AG10803 (cell line): Measurements from ENCODE around the gene WFDC2.
A peak's percentile ranks its signal among the peaks of the same experiment; 100 is the strongest.

Experiments
- DNase-seq: peaks from one replicate; pipeline ENCODE4 v3.0.0; 2010; ENCODE audit warnings: low read depth
- H3K4me3 ChIP-seq: 2 replicates; pipeline ENCODE4 v1.5.1; 2011; ENCODE audit warnings: mild to moderate bottlenecking, low read length, control low read depth
- TF ChIP-seq, protein P1 (sequence below): conservative IDR thresholded peaks from 2 replicates; pipeline ENCODE4 v1.5.1; 2011; ENCODE audit warnings: mild to moderate bottlenecking, low read length, control low read depth, inconsistent platforms

The WFDC2 gene

DNA sequence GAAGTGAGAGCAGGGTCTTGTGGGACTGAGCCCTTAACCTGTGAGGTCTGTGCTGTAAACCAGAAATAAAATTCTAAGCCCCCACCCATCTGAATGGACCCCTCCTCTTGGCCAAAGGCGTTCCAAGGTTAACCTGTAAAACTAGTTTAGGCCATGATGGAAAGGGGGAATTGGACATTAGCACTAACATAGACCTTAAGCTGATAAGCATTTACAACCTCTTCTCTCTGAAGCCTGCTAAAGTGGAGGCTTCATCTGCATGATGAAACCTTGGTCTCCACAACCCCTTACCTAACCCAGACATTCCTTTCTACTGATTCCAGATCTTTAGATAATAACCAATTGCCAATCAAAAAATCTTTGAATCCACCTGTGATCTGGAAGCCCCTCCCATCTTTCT lies 27.8 kb upstream of the WFDC2 start:
- no peak overlapping the region for H3K4me3 ChIP-seq
- TF ChIP-seq, protein P1, sequence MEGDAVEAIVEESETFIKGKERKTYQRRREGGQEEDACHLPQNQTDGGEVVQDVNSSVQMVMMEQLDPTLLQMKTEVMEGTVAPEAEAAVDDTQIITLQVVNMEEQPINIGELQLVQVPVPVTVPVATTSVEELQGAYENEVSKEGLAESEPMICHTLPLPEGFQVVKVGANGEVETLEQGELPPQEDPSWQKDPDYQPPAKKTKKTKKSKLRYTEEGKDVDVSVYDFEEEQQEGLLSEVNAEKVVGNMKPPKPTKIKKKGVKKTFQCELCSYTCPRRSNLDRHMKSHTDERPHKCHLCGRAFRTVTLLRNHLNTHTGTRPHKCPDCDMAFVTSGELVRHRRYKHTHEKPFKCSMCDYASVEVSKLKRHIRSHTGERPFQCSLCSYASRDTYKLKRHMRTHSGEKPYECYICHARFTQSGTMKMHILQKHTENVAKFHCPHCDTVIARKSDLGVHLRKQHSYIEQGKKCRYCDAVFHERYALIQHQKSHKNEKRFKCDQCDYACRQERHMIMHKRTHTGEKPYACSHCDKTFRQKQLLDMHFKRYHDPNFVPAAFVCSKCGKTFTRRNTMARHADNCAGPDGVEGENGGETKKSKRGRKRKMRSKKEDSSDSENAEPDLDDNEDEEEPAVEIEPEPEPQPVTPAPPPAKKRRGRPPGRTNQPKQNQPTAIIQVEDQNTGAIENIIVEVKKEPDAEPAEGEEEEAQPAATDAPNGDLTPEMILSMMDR: no peak
- DNase-seq: no peak

DNA sequence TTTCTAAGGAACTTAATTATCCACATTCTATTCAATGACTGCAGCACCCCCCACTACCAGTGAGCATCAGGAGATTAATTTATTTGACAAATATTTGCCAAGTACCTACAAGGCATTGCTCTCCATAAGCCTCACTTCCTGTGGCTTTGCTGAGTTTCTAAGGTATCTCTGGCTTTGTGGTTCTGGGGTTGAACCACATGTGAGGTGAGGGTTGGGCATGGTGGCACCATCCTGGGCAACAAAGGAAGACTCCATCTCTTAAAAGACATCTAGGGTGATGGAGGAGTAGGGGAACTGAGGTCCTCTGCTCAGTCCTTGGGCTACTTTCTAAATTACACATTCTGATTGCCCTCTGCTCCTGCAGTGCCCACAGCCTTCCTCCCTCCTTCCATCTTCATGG lies 25.5 kb upstream of the WFDC2 start:
- DNase-seq: no peak
- TF ChIP-seq, protein P1: no peak
- H3K4me3 ChIP-seq: no peak overlapping the region

DNA sequence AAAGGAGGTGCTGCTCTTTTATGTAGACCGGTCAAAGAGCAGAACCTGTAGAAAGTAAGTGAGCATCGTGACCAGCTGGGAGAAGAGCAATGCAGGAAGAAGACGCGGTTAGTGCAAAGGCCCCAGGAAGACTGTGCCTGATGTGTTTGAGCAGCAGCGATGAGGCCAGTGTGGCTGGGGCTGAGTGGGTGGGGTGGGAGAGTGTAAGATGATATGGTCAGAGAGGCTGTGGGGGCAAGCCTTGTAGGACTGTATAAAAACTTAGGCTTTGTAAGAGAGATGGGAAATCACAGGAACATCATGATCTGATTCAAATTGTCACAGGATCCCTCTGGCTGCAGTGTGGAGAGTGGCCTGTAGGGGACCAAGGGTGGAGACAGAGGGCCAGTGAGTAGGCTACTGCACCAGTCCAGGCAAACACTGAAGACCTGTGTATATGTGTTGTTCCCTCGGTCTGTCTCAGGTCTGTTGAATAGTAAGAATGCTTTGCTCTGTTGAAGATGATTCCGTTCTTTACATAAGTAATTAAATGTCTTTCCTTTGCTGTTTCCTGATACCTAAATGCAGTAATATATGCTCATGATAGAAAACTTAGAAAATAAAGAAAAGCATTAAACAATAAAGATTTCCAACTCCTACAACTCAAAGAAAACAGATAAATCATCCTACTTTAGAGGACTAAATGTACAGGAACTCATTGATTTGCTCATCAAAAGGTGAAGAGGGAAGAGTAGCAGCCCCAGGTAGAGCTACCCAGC lies 23.6 kb upstream of the WFDC2 start:
- TF ChIP-seq, protein P1: peak; percentile 60
- H3K4me3 ChIP-seq: no peak overlapping the region
- DNase-seq: peak; percentile 9

DNA sequence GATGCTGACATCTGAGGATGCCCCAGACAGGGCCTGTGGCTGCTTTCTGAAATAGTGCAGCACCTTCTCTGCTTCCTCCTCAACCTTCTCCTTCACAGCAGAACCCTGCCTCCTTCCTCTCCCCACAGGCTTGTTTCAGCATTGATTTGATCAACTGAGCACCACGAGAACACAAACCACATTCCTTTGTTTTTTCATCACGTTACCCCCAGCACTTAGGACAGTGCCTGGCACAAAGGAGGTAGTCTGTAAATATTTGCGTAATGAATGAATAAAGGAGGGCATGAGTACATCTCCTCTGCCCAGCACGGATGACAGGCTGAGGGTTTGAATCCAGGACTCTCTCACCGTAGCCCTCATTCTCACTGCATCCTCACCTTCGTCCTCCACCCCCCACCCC lies 21.3 kb upstream of the WFDC2 start:
- TF ChIP-seq, protein P1: no peak
- no peak overlapping the region for H3K4me3 ChIP-seq
- no peak for DNase-seq

DNA sequence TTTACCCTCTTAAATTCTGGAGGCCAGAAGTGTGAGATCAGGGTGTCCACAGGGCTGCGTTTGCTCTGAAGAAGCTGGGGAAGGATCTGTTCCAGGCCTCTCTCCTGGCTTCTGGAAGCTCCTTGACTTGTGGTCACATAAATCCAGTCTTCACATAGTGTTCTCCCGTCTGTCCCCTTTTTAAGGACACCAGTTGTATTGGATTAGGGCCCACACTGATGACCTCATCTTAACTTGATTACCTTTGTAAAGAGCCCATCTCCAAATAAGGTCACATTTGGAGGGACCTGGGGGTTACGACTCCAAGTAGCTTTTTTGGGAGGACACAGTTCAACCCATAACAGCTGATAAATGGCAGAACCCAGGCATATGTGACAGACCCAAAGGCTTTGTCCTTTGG lies 20.0 kb upstream of the WFDC2 start:
- TF ChIP-seq, protein P1: no peak
- no peak overlapping the region for H3K4me3 ChIP-seq
- DNase-seq: no peak

DNA sequence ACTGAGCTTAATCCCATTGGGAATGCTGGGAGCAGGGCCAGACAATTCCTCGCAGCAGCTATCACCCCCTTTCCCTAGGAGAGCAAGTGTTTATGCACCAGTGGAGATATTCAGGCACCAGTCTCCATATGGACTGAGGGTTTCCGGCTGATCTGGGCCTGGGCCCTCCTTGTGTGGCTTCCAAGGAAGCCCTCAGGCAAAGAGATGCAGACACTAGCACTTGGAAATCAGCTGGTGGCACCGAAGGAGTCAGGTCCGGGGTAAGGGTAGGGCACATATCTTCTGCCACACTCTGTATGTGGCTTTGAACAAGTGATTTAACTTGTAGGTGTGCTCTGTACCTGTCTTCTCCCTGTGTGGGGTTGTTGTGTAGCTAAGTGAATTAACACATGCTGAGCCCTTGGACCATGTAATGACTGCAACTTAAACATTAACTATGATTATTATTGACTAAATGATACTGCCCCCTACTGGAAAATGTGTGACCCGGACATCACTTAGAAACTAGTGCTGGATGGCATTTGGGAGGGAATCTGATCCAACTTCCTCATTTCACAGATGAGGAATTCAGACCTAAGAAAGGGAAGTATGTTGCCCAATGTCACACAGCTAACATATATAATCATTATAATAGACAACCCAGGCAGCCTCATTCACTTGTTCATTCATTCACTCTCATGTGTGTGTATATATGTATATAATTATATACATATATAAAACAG lies 19.3 kb upstream of the WFDC2 start:
- H3K4me3 ChIP-seq: no peak overlapping the region
- DNase-seq: peak; percentile 57
- TF ChIP-seq, protein P1: peak; percentile 59

DNA sequence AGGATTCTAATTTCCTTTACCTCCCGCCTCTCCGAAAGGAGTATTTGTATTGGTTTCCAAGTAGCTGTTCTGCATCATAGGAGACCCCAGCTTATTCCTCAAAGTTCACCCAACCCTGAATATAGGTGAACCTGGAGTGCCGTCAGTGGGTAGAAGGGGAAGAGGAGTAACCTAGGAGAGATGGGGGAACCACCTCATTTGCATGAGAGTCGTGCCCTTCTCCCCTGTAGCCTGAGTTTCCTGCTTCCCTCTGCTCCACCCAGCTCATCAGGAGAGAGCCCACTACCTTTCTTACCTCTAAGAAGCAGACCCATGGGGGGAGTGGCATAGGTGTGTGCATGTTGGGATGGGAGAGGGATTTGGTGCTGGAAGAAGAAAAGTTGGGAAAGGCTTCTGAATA lies 17.3 kb upstream of the WFDC2 start:
- H3K4me3 ChIP-seq: no peak overlapping the region
- DNase-seq: no peak
- TF ChIP-seq, protein P1: no peak
